Smooth muscle cell of the brain vasculature (primary cell): ENCODE results near the gene CEND1.

Source experiments
- DNase-seq: peaks from one replicate; pipeline ENCODE4 v3.0.0-alpha.2; 2012; ENCODE audit warnings: low read depth, low spot score

The CEND1 gene

GRCh38 chr11:827146-827896 lies 37.4 kb upstream of the CEND1 start:
- no peak for DNase-seq

GRCh38 chr11:826836-827145 lies 36.9 kb upstream of the CEND1 start:
- DNase-seq = no peak

DNA sequence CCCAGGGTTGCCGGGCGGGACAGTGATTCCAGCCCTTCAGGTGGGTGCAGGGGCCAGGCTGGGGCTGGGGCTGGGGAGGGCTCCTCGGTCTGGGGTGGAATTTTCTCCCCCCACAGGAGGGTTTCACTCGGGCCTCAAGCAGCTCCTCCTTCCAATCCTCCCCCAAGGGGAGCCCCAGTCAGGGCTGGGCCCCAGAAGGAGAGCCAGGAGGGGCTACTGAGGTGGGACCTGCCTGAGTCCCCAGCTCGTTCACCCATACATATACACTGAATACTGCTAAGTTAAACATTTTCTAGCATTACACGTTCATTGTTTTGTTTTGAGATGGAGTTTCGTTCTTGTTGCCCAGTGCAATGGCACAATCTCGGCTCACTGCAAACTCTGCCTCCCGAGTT lies 36.3 kb upstream of the CEND1 start:
- DNase-seq = no peak

- DNase-seq = no peak
Measured at GRCh38 chr11:825366-826226, 35.7 kb upstream of the CEND1 start.

GRCh38 chr11:824942-825341 lies 35.1 kb upstream of the CEND1 start:
- DNase-seq = no peak

DNA sequence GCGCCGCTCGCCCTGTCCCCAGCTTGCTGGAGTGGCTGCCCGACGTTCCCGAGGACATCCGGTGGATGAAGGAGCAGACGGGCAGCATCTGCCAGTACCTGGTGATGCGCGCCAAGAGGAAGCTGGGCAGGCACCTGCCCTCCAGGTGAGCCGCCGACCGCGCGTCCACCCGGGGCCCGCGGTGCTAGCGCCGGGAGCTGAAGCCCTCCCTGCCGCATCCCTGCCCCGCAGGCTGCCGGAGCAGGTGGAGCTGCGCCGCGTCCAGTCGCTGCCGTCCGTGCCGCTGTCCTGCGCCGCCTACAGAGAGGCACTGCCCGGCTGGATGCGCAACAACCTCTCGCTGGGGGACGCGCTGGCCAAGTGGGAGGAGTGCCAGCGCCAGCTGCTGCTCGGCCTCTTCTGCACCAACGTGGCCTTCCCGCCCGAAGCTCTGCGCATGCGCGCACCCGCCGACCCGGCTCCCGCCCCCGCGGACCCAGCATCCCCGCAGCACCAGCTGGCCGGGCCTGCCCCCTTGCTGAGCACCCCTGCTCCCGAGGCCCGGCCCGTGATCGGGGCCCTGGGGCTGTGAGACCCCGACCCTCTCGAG lies 34.5 kb upstream of the CEND1 start:
- DNase-seq = no peak

DNA sequence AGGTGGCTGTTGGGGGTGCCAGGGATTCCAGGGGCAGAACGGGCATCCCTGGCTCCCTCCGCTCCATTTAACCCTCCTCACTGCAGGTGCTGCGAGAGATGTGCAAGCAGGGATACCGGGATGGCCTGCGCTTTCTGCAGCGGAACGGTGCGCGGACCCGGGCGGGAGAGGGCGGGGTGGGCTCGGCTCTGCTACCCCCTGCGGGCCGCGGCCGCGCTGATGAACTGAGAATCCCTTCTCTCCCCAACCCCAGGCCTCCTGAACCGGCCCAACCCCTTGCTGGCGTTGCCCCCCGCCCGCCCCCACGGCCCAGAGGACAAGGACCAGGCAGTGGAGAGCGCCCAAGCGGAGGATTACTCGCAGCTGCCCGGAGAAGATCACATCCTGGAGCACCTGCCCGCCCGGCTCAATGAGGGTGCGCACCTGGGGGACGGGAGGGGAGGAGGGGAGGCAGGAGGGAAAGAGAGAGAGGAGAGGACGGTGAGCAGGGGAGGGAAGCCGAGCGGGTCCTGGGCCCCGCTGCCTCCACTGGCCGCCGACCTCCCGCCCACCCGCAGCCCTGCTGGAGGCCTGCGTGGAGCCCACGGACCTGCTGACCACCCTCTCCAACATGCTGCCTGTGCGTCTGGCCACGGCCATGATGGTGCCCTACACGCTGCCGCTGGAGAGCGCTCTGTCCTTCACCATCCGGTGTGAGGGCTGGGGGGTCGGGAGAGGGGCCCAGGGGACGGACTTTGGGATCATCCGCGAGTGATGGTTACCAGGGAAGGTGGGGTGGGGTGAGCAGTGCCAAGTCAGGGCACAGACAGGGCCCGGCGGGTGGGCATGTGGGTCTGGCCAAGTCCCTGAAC lies 33.8 kb upstream of the CEND1 start:
- DNase-seq = no peak

GRCh38 chr11:821512-822371 lies 31.9 kb upstream of the CEND1 start:
- DNase-seq = no peak

- DNase-seq = no peak
Measured at GRCh38 chr11:820655-821511, 31.0 kb upstream of the CEND1 start.

DNA sequence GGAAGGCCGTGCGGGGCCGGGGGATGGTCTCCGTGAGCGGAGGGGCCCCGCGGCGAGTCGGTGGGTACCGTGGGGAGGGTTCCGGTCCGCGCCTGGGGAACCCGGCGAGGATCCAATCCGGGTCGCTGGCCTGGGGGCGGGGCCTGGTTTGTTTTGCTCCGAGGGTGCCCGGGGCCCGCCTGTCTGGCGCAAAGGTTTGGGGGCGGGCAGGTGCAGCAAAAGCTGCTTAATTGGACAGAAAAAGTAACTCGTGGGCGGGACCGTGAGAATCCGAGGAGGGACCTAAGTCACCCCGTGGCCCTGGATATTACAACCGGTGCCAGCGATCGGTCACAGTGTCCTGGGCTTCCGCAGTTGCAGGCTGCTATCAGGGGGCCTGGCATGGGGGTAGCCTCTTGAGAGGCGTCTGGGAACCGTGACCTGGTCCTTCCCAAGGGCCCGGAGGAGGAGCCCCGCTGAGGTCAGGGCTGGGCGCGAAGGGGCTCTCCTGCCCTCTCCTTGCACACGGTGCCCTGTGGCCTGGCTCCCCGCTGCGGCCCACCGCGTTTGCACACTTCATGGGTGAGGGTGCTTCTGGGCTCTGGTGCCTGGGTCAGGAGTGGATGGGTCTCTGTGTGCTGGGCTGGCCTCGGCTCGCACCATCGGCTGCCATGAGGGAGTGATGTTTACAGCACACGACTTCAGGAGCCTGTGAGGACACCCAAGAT lies 30.2 kb upstream of the CEND1 start:
- DNase-seq = no peak

DNA sequence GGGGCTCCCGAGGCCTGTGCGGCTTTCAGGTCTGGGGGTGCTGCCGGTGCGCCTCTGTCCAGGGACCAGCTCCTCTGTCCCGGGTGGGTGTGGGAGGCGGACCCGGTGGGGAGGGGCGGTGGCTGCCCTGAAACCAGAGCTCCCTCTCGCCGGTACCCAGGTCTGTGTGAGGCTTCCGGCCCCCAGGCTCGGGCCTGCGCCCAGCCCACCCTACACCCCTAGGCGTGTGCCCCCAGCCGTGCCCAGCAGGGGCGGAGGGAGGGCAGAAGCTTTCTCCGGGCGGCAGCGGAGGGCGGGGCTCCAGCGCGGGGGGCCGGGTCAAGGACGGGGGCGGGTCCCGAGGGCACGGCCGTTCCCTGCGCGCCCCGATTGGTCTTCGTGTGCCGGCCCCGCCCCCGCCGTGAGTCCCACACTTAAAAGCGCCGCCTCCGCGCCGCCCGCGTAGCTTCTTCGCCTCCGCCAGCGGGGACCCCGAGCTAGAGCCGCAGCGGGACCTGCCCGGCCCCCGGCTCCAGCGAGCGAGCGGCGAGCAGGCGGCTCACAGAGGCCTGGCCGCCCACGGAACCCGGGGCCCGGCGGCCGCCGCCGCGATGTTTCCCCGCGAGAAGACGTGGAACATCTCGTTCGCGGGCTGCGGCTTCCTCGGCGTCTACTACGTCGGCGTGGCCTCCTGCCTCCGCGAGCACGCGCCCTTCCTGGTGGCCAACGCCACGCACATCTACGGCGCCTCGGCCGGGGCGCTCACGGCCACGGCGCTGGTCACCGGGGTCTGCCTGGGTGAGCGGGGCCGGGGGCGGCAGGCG lies 29.4 kb upstream of the CEND1 start:
- no peak for DNase-seq

DNA sequence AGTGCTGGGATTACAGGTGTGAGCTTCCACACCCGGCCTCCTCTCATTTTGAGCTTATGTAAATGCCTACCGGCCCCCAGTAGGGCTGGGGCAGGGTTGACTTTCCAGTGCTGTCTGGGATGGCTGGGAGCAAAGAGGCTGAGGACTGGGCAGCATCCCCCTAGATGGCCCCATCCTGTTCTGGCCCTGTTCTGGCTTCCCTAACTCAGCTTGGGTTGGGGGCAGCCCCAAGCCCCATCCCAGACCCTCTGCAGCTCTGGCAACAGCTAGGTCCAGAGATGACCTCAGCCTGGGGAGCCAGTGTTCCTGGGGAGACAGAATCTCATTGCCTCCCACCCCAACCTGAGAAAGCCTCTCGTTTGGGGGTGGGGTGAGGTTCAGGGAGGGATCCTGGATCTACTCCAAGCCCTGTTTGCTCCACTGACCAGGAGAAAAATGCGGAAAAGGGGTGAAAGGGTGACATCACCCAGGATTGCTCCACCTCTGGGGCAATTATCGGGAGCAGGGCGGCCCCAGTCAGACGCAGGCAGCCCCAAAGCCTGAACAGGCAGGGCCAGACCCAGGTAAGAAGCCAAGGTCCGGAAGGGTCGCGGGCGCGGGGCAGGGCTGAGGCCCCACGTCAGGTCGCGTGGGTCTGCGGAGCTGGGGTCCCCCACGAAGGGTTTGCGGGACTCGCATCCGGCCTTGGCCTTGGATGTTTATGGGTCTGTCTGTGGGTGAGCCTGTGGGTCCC lies 28.7 kb upstream of the CEND1 start, which contains the start of gene PNPLA2:
Gene PNPLA2, plus strand, starts transcription at position 519 of the 733 bp plus-strand sequence. CDS start 805 bp downstream, outside the sequence.
- DNase-seq = no peak

DNA sequence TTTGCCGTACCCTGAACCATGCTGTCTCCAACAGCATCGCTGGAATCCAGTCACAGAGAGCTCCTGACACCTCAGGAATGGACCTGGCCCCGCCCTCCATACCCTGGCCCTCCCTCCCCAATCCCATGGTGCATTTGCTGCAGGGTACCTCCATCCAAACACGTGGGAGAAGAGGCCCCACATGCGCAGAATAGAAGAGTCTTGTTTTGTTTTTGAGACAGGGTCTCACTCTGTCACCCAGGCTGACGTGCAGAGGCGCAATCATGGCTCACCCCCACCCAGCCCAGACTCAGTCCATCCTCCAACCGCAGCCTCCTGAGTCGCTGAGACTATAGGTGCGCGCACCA lies 26.5 kb upstream of the CEND1 start:
- DNase-seq = no peak

- no peak for DNase-seq
Measured at GRCh38 chr11:815675-816432, 26.0 kb upstream of the CEND1 start.

- no peak for DNase-seq
Measured at GRCh38 chr11:813456-814096, 23.7 kb upstream of the CEND1 start.

DNA sequence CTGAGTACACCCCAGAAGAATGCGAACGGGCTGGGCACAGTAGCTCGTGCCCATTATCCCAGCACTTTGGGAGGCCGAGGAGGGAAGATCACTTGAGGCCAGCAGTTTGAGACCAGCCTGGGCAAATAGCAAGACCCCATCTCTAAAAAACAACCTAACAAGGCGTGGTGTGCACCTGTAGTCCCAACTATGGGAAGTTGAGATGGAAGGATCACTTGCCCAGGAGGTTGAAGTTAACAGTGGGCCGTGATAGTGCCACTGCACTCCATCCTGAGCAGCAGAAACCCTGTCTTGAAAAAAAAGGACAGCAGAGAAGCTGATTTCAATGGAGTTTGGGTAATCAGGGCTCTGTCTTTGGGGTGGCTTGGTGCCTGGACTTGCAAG lies 23.2 kb upstream of the CEND1 start:
- no peak for DNase-seq

DNA sequence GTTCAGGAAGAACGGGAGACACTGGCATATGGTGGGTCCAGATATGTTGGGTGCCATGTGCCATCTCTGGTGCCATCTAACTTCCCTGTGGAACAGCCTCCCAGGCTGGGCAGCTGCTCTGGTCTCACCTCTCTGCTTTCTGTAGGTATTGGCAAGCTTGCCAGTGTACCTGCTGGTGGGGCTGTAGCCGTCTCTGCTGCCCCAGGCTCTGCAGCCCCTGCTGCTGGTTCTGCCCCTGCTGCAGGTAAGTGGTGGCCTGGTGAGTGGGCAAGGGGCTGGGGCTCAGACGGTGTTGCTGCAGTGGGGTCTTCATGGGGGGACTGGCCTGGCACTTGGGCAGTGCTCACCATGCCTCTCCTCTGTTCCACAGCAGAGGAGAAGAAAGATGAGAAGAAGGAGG lies 22.5 kb upstream of the CEND1 start:
- DNase-seq = no peak
